Measurements from ENCODE around the gene RPS5.

Gene RPS5

GRCh38 chr19:58385313-58385890 is 1.7 kb upstream of the RPS5 start:
- ChIA-PET POLR2A (no interaction called here), CTCF (no interaction called here)
- no peak for DNase-seq (ENCODE audit: extremely low spot score)
- no peak for TF ChIP-seq CTCF (IDR thresholded peaks at IDR 0.05; ENCODE audit: control extremely low read depth, extremely low read depth, low read depth, missing control alignments)

- POLR2A ChIA-PET, result no interaction called here
- no peak for DNase-seq (ENCODE audit: extremely low spot score)
- no peak for TF ChIP-seq CTCF (IDR thresholded peaks at IDR 0.05; ENCODE audit: control extremely low read depth, extremely low read depth, low read depth, missing control alignments)
- CTCF ChIA-PET, result no interaction called here
These were observed 1.0 kb upstream of the RPS5 start for GRCh38 chr19:58385891-58386575.

GRCh38 chr19:58387338-58388174 is 487 bp downstream of the RPS5 start:
- ChIA-PET POLR2A (interaction anchor here (0.5 to 1.4 kb wide), 3 partner anchors 12 to 25 kb away, joined by 3 to 5 read pairs (median 3); partner anchors contain the start of gene ZNF497), CTCF (no interaction called here)
- DNase-seq (ENCODE audit: extremely low spot score), result no peak
- peak; percentile 13 for TF ChIP-seq CTCF (IDR thresholded peaks at IDR 0.05; ENCODE audit: control extremely low read depth, extremely low read depth, low read depth, missing control alignments)

GRCh38 chr19:58388175-58388526 is 1.1 kb downstream of the RPS5 start:
- ChIA-PET CTCF (no interaction called here), POLR2A (interaction anchor here (1.4 kb wide), 1 partner anchor 11 kb away, joined by 5 read pairs; no protein-coding TSS in a partner anchor)
- no peak for DNase-seq (ENCODE audit: extremely low spot score)
- TF ChIP-seq CTCF (IDR thresholded peaks at IDR 0.05; ENCODE audit: control extremely low read depth, extremely low read depth, low read depth, missing control alignments), result no peak

GRCh38 chr19:58392945-58393724 is 6.1 kb downstream of the RPS5 start:
- ChIA-PET CTCF (interaction anchor here (0.6 kb wide), 1 partner anchor 16 kb away, joined by 3 read pairs; the partner anchor contains the start of gene ZNF584), POLR2A (interaction anchor here (1.2 kb wide), 1 partner anchor 15 kb away, joined by 3 read pairs; the partner anchor contains the start of gene ZNF584)
- no peak for TF ChIP-seq CTCF (IDR thresholded peaks at IDR 0.05; ENCODE audit: control extremely low read depth, extremely low read depth, low read depth, missing control alignments)
- DNase-seq (ENCODE audit: extremely low spot score), result no peak

- POLR2A ChIA-PET, result no interaction called here
- CTCF ChIA-PET, result no interaction called here
These were observed 6.6 kb downstream of the RPS5 start for GRCh38 chr19:58393725-58394033.

More at GRCh38 chr19:58393725-58394033, 6.6 kb downstream of the RPS5 start:
- DNase-seq (ENCODE audit: extremely low spot score), result no peak
- no peak for TF ChIP-seq CTCF (IDR thresholded peaks at IDR 0.05; ENCODE audit: control extremely low read depth, extremely low read depth, low read depth, missing control alignments)
